Cardiac septum (tissue), 1 donor: ENCODE results near the gene CYP27C1. TPM values are rescaled to one million over a fixed set of nuclear protein-coding genes. Genes with fewer than 3 reads are reported as not detected.

Experiments
- DNase-seq: peaks from one replicate; pipeline ENCODE4 v3.0.0-alpha.2; 2020; ENCODE audit warnings: low spot score
- intact Hi-C: fragments of 100-400 bp; cut with DNase I; formaldehyde crosslinking; loops from one replicate; pipeline ENCODE4 v1.14.0; 2022
- total RNA-seq: library from RNA; stranded (reverse); fragmentation: NEBNext Ultra II Directional; extraction: Animal tissue kit (Norgen Biotek cat#: 25700); gene quantifications from one replicate; pipeline ENCODE4 v1.2.1, GENCODE V29; 2021
- donor health status: DM: no; HTN: no; CAD: no.

CYP27C1 gene
- total RNA-seq, 1 donor from 2014 or later: not detected

DNA sequence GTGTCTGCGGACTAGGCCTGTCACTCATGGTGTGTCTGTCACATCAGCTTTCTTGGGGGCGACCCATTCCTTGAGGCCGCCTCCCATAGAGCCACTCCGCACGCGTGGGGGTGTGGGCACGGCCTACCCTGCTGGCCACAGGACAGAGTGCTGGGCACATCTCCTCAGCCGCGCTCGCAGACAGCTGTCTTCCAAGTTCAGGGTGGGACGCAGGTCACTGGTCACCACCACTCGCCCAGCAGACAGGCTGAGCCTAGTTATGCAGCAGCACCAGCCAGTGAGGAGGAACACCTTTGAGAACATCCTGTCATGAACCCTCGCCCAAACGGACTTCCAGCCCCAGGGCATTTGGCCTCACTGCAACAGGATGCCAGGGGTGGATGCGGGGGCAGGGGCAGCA, 82.4 kb downstream of the CYP27C1 start:
- intact Hi-C loops: no loop called here
- DNase-seq: no peak

DNA sequence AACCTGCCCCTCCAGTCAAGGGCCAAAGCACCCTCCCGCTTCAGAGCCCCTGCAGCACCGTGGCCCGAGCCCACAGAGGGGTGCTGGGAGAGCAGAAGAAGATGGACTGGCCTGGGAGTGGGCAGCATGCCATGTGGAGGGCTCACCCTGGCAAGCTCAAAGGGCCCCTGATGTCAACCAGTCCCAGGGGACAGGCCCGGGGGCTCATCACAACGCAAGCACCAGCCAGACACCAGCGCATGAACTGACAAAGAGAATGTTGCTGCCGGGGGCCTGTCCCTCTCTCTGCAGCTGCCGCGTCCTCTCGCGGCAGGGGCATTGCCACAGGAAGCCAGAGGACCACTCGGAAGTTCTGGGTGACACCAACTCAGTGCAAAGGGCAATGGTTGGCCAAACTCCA, 82.9 kb downstream of the CYP27C1 start:
- intact Hi-C loops: no loop called here
- no peak for DNase-seq

DNA sequence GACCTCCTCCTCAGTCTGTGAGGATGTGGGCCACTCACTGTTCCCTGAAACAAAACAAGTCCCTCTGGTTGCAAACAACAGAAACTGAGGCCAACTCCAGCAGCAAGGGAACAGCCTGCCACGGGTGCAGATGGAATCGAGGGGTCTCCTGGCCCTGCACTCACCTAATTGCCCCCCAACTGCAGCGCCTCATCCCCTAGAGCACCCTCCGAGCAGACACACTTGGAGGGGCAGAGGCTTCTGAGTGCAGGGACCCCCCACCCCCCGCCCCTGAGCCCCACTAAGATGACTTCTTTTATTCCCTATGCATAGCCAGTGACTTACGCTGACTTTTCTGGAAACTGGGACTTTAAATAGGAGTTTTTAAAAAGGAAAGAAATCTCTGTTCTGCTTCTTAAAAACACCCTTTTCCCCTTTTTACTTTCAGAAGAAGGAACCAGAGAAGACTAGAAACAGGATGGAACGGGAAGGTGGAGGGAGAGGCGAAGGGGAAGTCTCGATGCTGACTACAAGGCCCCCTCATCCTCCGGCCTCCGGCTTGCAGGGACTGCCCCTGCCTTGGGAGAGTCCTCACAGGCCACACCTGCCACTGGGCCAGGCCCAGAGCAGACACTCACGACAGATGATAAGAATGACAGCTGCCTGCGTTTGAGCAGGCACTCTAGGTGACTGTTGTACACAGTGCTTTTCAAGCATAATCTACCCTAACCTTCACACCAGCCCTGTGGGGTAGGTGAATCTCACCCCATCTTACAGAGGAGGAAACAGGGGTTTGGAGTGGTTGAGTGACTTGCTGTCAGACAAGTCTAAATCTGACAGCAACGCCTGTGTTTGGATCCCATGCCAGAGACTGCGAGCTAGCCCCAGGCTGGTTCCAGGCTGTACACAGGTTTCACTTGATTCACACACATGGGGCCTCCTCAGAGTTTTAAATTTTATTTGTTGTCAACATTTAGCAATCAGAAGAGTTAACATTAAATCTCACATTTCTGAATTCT, 85.0 kb downstream of the CYP27C1 start:
- DNase-seq: no peak

DNA sequence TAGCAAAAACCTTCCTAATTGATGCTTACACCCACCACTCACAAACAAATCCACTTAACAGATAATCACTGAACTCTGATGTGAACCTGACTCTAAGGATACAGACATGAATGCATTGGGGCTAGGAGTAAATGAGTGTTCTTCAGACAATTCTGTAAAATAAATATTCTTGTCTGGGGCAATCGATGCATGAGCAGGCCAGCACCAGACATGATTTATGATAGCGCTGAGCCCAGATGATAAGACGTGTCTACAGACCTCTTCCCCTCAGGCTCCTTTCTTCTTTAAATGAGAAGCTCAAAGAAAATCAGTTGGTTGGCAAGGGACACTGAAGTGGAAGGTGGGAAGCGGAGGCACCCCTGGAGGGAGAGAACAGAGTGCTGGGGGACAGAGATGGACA, 85.9 kb downstream of the CYP27C1 start:
- DNase-seq: no peak
- intact Hi-C loops: no loop called here

More for the DNA sequence above, 85.0 kb downstream of the CYP27C1 start:
- intact Hi-C loops: no loop called here

Other genes starting within 250 kb of the CYP27C1 start
- gene BIN1, start 113.1 kb downstream of the CYP27C1 start, total RNA-seq: 14.0 TPM
- 23.4 TPM for gene ERCC3, start 73.8 kb upstream of the CYP27C1 start, total RNA-seq
- 31.6 TPM for gene MAP3K2, start 167.7 kb upstream of the CYP27C1 start, total RNA-seq
- gene PROC, start 198.1 kb upstream of the CYP27C1 start, total RNA-seq: not detected